Body of pancreas (tissue), 4 donors: ENCODE results near the gene PPFIBP2. TPM values are rescaled to one million over a fixed set of nuclear protein-coding genes. Genes with fewer than 3 reads are reported as not detected.

Experiments
- ATAC-seq: fragments of 150-250 bp; one replicate; pipeline ENCODE4 v1.9.1; 2016
- DNase-seq, 4 donors: peaks; one replicate each; pipeline ENCODE4 v3.0.0-alpha.2; 2019
- H3K27ac ChIP-seq, 4 donors: fragments of 200-600 bp; sonication (generic); 1 replicate in 3 of 4; 2 replicates in 1 of 4; pipeline versions ENCODE4 v1.5.1 to v1.6.1; 2016 to 2019; ENCODE audit warnings: mild to moderate bottlenecking in 1 of 4, mixed read lengths in 1 of 4, moderate library complexity in 1 of 4
- H3K27me3 ChIP-seq, 2 donors: fragments of 200-600 bp; sonication (generic); one replicate each; pipeline ENCODE4 v1.6.0; 2016; ENCODE audit warnings: mild to moderate bottlenecking in 1 of 2
- H3K36me3 ChIP-seq, 2 donors: fragments of 200-600 bp; sonication (generic); replicated peaks in 1 of 2; 2 replicates each; pipeline ENCODE4 v1.5.1; 2016; ENCODE audit warnings: low read depth in 2 of 2; ENCODE audit not compliant: insufficient read depth in 1 of 2
- H3K4me1 ChIP-seq: fragments of 200-600 bp; sonication (generic); one replicate; pipeline ENCODE4 v1.6.0; 2016
- H3K4me3 ChIP-seq, 2 donors: fragments of 200-600 bp; sonication (generic); 1 replicate in 1 of 2; 2 replicates in 1 of 2; pipeline ENCODE4 v1.5.1; 2016 to 2019
- H3K9me3 ChIP-seq, 3 donors: fragments of 200-600 bp; sonication (generic); 1 replicate in 2 of 3; 2 replicates in 1 of 3; pipeline ENCODE4 v1.5.1; 2016
- CTCF ChIP-seq, 7 experiments: fragments of 450-650 bp in 4 of 7; fragments of 200-600 bp in 3 of 7; sonication (generic) in 3 of 7; IDR thresholded peaks; one replicate each; pipeline ENCODE4 v1.5.1; 2016 to 2019; ENCODE audit warnings: antibody characterized with exemption in 7 of 7
- POLR2A ChIP-seq, 3 donors: fragments of 450-650 bp; IDR thresholded peaks; one replicate each; pipeline ENCODE4 v1.6.1; 2016; ENCODE audit warnings: antibody characterized with exemption in 3 of 3, mild to moderate bottlenecking in 2 of 3
- WGBS, 2 donors: methylation state at CpG; one replicate each; pipeline ENCODE4 v1.1.5; 2017; 5-methylcytosine and 5-hydroxymethylcytosine counted together
- intact Hi-C: fragments of 100-400 bp; cut with DNase I; formaldehyde crosslinking; loops from one replicate; pipeline ENCODE4 v1.15.1; 2023
- total RNA-seq, 2 donors: library from RNA; depleted of rRNA; stranded (reverse); fragments of >200 nt; gene quantifications; one replicate each; pipeline ENCODE4 v1.1.0, GENCODE V29; 2016

Gene PPFIBP2
- total RNA-seq, 2 donors from 2014 or later = 34.9 to 35.3 TPM

GRCh38 chr11:7523416-7524210, 9.8 kb downstream of the PPFIBP2 start:
- DNase-seq (no peak), ATAC-seq (no peak)
- intact Hi-C loops = no loop called here
- Histone ChIP-seq H3K4me3 (no peak overlapping the region), H3K36me3 (no peaks in the 10 kb centered on the region), H3K9me3 (no peaks in the 10 kb centered on the region), H3K4me1 (no peaks in the 10 kb centered on the region), H3K27ac (no peak overlapping the region), H3K27me3 (no peaks in the 10 kb centered on the region)
- TF ChIP-seq POLR2A (IDR thresholded peaks at IDR 0.05) (no peak), CTCF (IDR thresholded peaks at IDR 0.05) (no peak)
- 77 to 84% methylated on average over 6 of the region's 6 CpGs for WGBS, 2 donors

- Histone ChIP-seq H3K4me1 (no peaks in the 10 kb centered on the region), H3K4me3 (no peak overlapping the region), H3K9me3 (no peaks in the 10 kb centered on the region), H3K27ac (no peak overlapping the region), H3K36me3 (no peaks in the 10 kb centered on the region), H3K27me3 (no peaks in the 10 kb centered on the region)
- ATAC-seq (no peak), DNase-seq (no peak)
- no peak for TF ChIP-seq POLR2A (IDR thresholded peaks at IDR 0.05)
- TF ChIP-seq CTCF (IDR thresholded peaks at IDR 0.05) = no peak
- intact Hi-C loops = no loop called here
- 88% methylated on average over 6 of the region's 6 CpGs for WGBS, 2 donors
These were observed 10.8 kb downstream of the PPFIBP2 start for GRCh38 chr11:7524462-7525235.

- intact Hi-C loops = no loop called here
- Histone ChIP-seq H3K4me3 (no peak overlapping the region), H3K4me1 (no peaks in the 10 kb centered on the region), H3K27me3 (no peaks in the 10 kb centered on the region), H3K27ac (no peak overlapping the region), H3K36me3 (no peaks in the 10 kb centered on the region), H3K9me3 (no peaks in the 10 kb centered on the region)
- WGBS, 2 donors = 92 to 94% methylated on average over 4 of the region's 4 CpGs
- TF ChIP-seq POLR2A (IDR thresholded peaks at IDR 0.05) = no peak
- no peak for TF ChIP-seq CTCF (IDR thresholded peaks at IDR 0.05)
- ATAC-seq (no peak), DNase-seq (no peak)
These were observed 11.6 kb downstream of the PPFIBP2 start for GRCh38 chr11:7525424-7525823.

- 39 to 62% methylated on average over 1 of the region's 1 CpG for WGBS, 2 donors
- TF ChIP-seq CTCF (IDR thresholded peaks at IDR 0.05) = no peak
- TF ChIP-seq POLR2A (IDR thresholded peaks at IDR 0.05) = no peak
- Histone ChIP-seq H3K36me3 (no peaks in the 10 kb centered on the region), H3K27me3 (no peaks in the 10 kb centered on the region), H3K9me3 (no peaks in the 10 kb centered on the region), H3K4me1 (no peaks in the 10 kb centered on the region), H3K4me3 (no peak overlapping the region), H3K27ac (no peak overlapping the region)
- intact Hi-C loops = no loop called here
- DNase-seq = no peak
- no peak for ATAC-seq
These were observed 13.2 kb downstream of the PPFIBP2 start for GRCh38 chr11:7527029-7527428.
